ENCODE results near the gene SUSD6.

GRCh38 chr14:69595336-69595735, 16.1 kb upstream of the SUSD6 start:
- TF ChIP-seq CTCF (IDR thresholded peaks at IDR 0.05) (no peak), EZH2 (IDR thresholded peaks at IDR 0.05; ENCODE audit: borderline replicate concordance, insufficient read depth, low read depth, low read length, poor library complexity, severe bottlenecking) (no peak)

Data from B cell (primary cell).